Fibroblast of pulmonary artery (primary cell): Measurements from ENCODE around the gene MTMR1.

ENCODE experiments used
- DNase-seq: peaks from one replicate; pipeline ENCODE4 v3.0.0-alpha.2; 2010; ENCODE audit warnings: low read depth
- H3K4me3 ChIP-seq: replicated peaks from 2 replicates; pipeline ENCODE4 v1.5.1; 2011; ENCODE audit warnings: low read depth, mild to moderate bottlenecking, control low read depth, low read length, moderate library complexity
- CTCF ChIP-seq: IDR thresholded peaks from 2 replicates; pipeline ENCODE4 v1.5.1; 2011; ENCODE audit warnings: mild to moderate bottlenecking, control low read depth, low read length, inconsistent platforms; ENCODE audit errors: missing control alignments

The MTMR1 gene

GRCh38 chrX:150769408-150769807 lies 76.2 kb downstream of the MTMR1 start:
- no peak for DNase-seq
- H3K4me3 ChIP-seq: no peak overlapping the region
- TF ChIP-seq CTCF: no peak

- TF ChIP-seq CTCF: no peak
- no peak for DNase-seq
- no peak overlapping the region for H3K4me3 ChIP-seq
These were observed 77.4 kb downstream of the MTMR1 start for GRCh38 chrX:150770623-150771022.

GRCh38 chrX:150771116-150771515 lies 77.9 kb downstream of the MTMR1 start:
- no peak overlapping the region for H3K4me3 ChIP-seq
- no peak for TF ChIP-seq CTCF
- DNase-seq: no peak

GRCh38 chrX:150772150-150772970 lies 79.2 kb downstream of the MTMR1 start:
- DNase-seq: peak; percentile 70
- TF ChIP-seq CTCF: peak; percentile 66
- no peak overlapping the region for H3K4me3 ChIP-seq

GRCh38 chrX:150773117-150773516 lies 79.9 kb downstream of the MTMR1 start:
- no peak for TF ChIP-seq CTCF
- no peak overlapping the region for H3K4me3 ChIP-seq
- no peak for DNase-seq

- no peak for TF ChIP-seq CTCF
- no peak overlapping the region for H3K4me3 ChIP-seq
- DNase-seq: no peak
These were observed 80.4 kb downstream of the MTMR1 start for GRCh38 chrX:150773634-150774033.
